Esophagus muscularis mucosa (tissue), 3 donors: Measurements from ENCODE around the gene RPH3AL.

Source experiments
- POLR2A ChIP-seq: fragments of 450-650 bp; IDR thresholded peaks from one replicate; pipeline ENCODE4 v1.6.1; 2017; ENCODE audit warnings: antibody characterized with exemption, moderate library complexity, mild to moderate bottlenecking, low read depth
- POLR2AphosphoS5 ChIP-seq, 2 donors: sonication (generic); formaldehyde crosslinking; IDR thresholded peaks; one replicate each; pipeline ENCODE4 v1.6.1; 2017; ENCODE audit warnings: antibody characterized with exemption in 2 of 2
- TF ChIP-seq, protein P1 (sequence below), 3 experiments: fragments of 200-600 bp in 2 of 3; fragments of 450-650 bp in 1 of 3; sonication (generic) in 2 of 3; IDR thresholded peaks; one replicate each; pipeline ENCODE4 v1.5.1; 2017 to 2019; ENCODE audit warnings: antibody characterized with exemption in 3 of 3, mild to moderate bottlenecking in 2 of 3, moderate library complexity in 1 of 3

DNA sequence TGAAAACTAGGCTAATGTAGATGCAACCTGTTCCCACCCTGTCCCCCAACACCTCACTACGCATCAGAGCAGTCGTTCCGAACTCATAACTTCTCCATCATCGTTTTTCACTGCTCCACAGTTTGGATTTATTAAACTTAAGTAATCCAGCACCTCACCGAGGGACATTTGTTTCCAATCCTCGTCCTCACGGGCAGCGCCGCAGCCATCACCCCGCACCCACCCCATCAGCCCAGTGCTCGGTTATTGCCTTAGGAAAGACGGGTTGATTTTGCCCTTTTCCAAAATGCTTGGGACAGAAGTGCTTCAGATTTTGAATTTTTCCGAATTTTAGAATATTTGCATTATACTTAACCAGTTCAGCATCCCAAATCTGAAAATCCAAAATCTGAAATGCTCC lies 100.2 kb downstream of the RPH3AL start:
- TF ChIP-seq, protein P1, sequence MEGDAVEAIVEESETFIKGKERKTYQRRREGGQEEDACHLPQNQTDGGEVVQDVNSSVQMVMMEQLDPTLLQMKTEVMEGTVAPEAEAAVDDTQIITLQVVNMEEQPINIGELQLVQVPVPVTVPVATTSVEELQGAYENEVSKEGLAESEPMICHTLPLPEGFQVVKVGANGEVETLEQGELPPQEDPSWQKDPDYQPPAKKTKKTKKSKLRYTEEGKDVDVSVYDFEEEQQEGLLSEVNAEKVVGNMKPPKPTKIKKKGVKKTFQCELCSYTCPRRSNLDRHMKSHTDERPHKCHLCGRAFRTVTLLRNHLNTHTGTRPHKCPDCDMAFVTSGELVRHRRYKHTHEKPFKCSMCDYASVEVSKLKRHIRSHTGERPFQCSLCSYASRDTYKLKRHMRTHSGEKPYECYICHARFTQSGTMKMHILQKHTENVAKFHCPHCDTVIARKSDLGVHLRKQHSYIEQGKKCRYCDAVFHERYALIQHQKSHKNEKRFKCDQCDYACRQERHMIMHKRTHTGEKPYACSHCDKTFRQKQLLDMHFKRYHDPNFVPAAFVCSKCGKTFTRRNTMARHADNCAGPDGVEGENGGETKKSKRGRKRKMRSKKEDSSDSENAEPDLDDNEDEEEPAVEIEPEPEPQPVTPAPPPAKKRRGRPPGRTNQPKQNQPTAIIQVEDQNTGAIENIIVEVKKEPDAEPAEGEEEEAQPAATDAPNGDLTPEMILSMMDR (IDR thresholded peaks at IDR 0.05): no peak
- no peak for TF ChIP-seq POLR2AphosphoS5 (IDR thresholded peaks at IDR 0.05)
- no peak for TF ChIP-seq POLR2A
